Activated CD8-positive, alpha-beta memory T cell treated with anti-CD3 and anti-CD28 coated beads for 36 hours (primary cell): Measurements from ENCODE around the gene GPR173. TPM values are rescaled to one million over a fixed set of nuclear protein-coding genes. Genes with fewer than 3 reads are reported as not detected.

Source experiments
- CTCF ChIA-PET: fragments of 350-600 bp; sonication (Branson Sonifier 250); formaldehyde crosslinking; loops from one replicate; lab custom pipeline; 2021; ENCODE audit warnings: antibody characterized with exemption; lab: Charles Lee
- POLR2A ChIA-PET: fragments of 350-600 bp; sonication (Branson Sonifier 250); formaldehyde crosslinking; loops from one replicate; lab custom pipeline; 2021; ENCODE audit warnings: antibody characterized with exemption; lab: Charles Lee
- total RNA-seq, 2 experiments: library from RNA; stranded (reverse); gene quantifications; one replicate each; pipeline ENCODE4 v1.2.3, GENCODE V29; 2021

The GPR173 gene
- total RNA-seq, 2 experiments from 2014 or later: 0.06 to 0.17 TPM

DNA sequence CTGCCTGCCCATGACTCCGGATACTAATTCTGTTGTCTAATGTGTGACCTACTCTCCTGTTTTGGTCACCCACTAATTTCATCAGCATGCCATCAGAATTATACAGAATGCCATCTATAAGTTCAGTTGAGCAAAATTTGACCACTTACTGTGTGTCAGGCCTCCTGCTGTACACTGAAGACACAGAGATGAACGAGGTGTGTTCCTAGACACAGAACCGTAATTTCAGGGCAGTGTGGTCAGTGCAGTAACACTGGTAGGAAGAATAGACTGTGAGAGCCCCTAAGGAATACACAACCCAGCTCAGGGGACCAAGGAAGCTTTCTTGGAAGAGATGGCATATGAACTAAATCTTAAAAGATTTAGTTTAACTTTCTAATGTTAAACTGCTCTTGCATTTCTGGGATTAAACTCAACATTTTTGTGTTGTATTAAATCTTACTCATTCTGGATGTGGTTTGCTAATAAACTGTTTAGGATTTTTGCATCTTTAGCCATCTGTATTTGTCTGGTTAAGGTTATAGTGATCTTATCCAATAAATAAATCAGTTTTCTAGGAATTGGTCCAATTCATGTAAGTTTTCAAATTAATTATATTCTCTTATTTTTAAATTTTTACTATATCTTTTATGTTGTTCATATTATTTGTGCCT is 79.6 kb downstream of the GPR173 start:
- CTCF ChIA-PET: no interaction called here
- POLR2A ChIA-PET: no interaction called here

Other genes starting within 250 kb of the GPR173 start
- gene XAGE5, start 237.5 kb upstream of the GPR173 start, total RNA-seq: not detected
- not detected for gene XAGE3, start 180.7 kb upstream of the GPR173 start, total RNA-seq
- gene FAM156B, start 151.5 kb upstream of the GPR173 start, total RNA-seq: 10 to 100 TPM; 12.6 to 14.1 TPM
- gene FAM156A, start 90.3 kb upstream of the GPR173 start, total RNA-seq: 10 to 100 TPM; 24.0 to 25.7 TPM
- gene TSPYL2, start 33.6 kb downstream of the GPR173 start, total RNA-seq: 10 to 100 TPM; 37.6 to 42.2 TPM
- gene KANTR, start 45.4 kb downstream of the GPR173 start, total RNA-seq: 1 to 10 TPM; 5.2 to 5.4 TPM
- 10 to 100 TPM; 82.6 to 90.1 TPM for gene KDM5C, start 176.4 kb downstream of the GPR173 start, total RNA-seq
- gene IQSEC2, start 232.8 kb downstream of the GPR173 start, total RNA-seq: under 1 TPM; 0.65 to 0.95 TPM